ENCODE data around the gene PPP2CA.
A peak's percentile ranks its signal among the peaks of the same experiment; 100 is the strongest.
"Not testable (repeated sequence)": the region's sequence is repeated elsewhere in the genome, so short reads cannot be mapped to it uniquely, and the experiment has no call there.

PPP2CA gene

GRCh38 chr5:134225780-134226440 is at the start of gene PPP2CA:
Gene PPP2CA, minus strand, starts transcription at chr5:134226073. Its CDS starts 212 bp downstream, at chr5:134225861.
- H4K20me1 ChIP-seq = peaks cover 40 to 49% (median 45%) of the 10 kb centered on the region in 11 experiments
- peaks cover 29 to 42% (median 38%) of the 10 kb centered on the region in 10 experiments for H3K4me1 ChIP-seq
- peak within 1 kb of the TSS; percentile 86 to 100 (median 95) for H3K4me2 ChIP-seq
- peak within 1 kb of the TSS; percentile 97 to 100 (median 99) for H3K9ac ChIP-seq
- peaks cover 11 to 34% (median 23%) of the 10 kb centered on the region in 11 experiments for H3K36me3 ChIP-seq
- H3K27ac ChIP-seq = peak within 1 kb of the TSS; percentile 98 to 100 (median 99)
- peak within 1 kb of the TSS; percentile 81 to 100 (median 97) for H3K4me3 ChIP-seq
- no peaks in the 10 kb centered on the region for H3K27me3 ChIP-seq
- TF ChIP-seq Cebpa-rat (IDR thresholded peaks at IDR 0.05) = no peak
- H3K9me3 ChIP-seq (replicated peaks in 1 of 11) = no peaks in the 10 kb centered on the region

- Histone ChIP-seq H3K9me3 (replicated peaks in 1 of 11) (peaks cover 24 to 37% (median 29%) of the 10 kb centered on the region in 11 experiments), H4K20me1 (no peaks in the 10 kb centered on the region), H3K36me3 (peaks cover 0 to 4% (median 0%) of the 10 kb centered on the region in 11 experiments; a peak in 1 of 22 replicates), H3K4me2 (no peak overlapping the region), H3K27ac (no peak overlapping the region), H3K9ac (no peak overlapping the region), H3K4me1 (no peaks in the 10 kb centered on the region), H3K4me3 (no peak overlapping the region), H3K27me3 (no peaks in the 10 kb centered on the region)
- TF ChIP-seq Cebpa-rat (IDR thresholded peaks at IDR 0.05) = no peak
Measured at GRCh38 chr5:134273642-134274395, 47.9 kb upstream of the PPP2CA start.

- no peak for TF ChIP-seq Cebpa-rat (IDR thresholded peaks at IDR 0.05)
- Histone ChIP-seq H4K20me1 (no peaks in the 10 kb centered on the region), H3K27me3 (no peaks in the 10 kb centered on the region)
Measured at GRCh38 chr5:134271059-134271458, 45.2 kb upstream of the PPP2CA start.

GRCh38 chr5:134268919-134269318 is 43.0 kb upstream of the PPP2CA start:
- Histone ChIP-seq H3K9me3 (replicated peaks in 1 of 11) (peaks cover 35 to 45% (median 39%) of the 10 kb centered on the region in 11 experiments), H3K4me3 (no peak overlapping the region), H3K27me3 (no peaks in the 10 kb centered on the region), H3K27ac (no peak overlapping the region), H4K20me1 (no peaks in the 10 kb centered on the region), H3K4me2 (no peak overlapping the region), H3K9ac (no peak overlapping the region), H3K4me1 (no peaks in the 10 kb centered on the region), H3K36me3 (peaks cover 0 to 4% (median 0%) of the 10 kb centered on the region in 11 experiments; a peak in 1 of 22 replicates)
- no peak for TF ChIP-seq Cebpa-rat (IDR thresholded peaks at IDR 0.05)

More at GRCh38 chr5:134271059-134271458, 45.2 kb upstream of the PPP2CA start:
- H3K4me2 ChIP-seq = no peak overlapping the region
- H3K4me1 ChIP-seq = no peaks in the 10 kb centered on the region
- H3K27ac ChIP-seq = no peak overlapping the region
- H3K9ac ChIP-seq = no peak overlapping the region
- H3K36me3 ChIP-seq = peaks cover 0 to 4% (median 0%) of the 10 kb centered on the region in 11 experiments; a peak in 1 of 22 replicates
- no peak overlapping the region for H3K4me3 ChIP-seq
- H3K9me3 ChIP-seq (replicated peaks in 1 of 11) = peaks cover 19 to 28% (median 24%) of the 10 kb centered on the region in 11 experiments

- H4K20me1 ChIP-seq = no peaks in the 10 kb centered on the region
- no peaks in the 10 kb centered on the region for H3K27me3 ChIP-seq
- no peak overlapping the region for H3K9ac ChIP-seq
- H3K4me3 ChIP-seq = no peak overlapping the region
- no peak overlapping the region for H3K4me2 ChIP-seq
- peaks cover 43 to 53% (median 47%) of the 10 kb centered on the region in 11 experiments for H3K9me3 ChIP-seq (replicated peaks in 1 of 11)
- peaks cover 0 to 4% (median 0%) of the 10 kb centered on the region in 11 experiments; a peak in 2 of 22 replicates for H3K36me3 ChIP-seq
- no peak overlapping the region for H3K27ac ChIP-seq
- no peaks in the 10 kb centered on the region for H3K4me1 ChIP-seq
- no peak for TF ChIP-seq Cebpa-rat (IDR thresholded peaks at IDR 0.05)
Measured at GRCh38 chr5:134268019-134268601, 42.2 kb upstream of the PPP2CA start.

GRCh38 chr5:134267366-134268018 is 41.6 kb upstream of the PPP2CA start:
- no peak for TF ChIP-seq Cebpa-rat (IDR thresholded peaks at IDR 0.05)
- Histone ChIP-seq H4K20me1 (no peaks in the 10 kb centered on the region), H3K9me3 (replicated peaks in 1 of 11) (peaks cover 49 to 58% (median 53%) of the 10 kb centered on the region in 11 experiments), H3K4me1 (no peaks in the 10 kb centered on the region), H3K4me2 (no peak overlapping the region), H3K4me3 (no peak overlapping the region), H3K27ac (no peak overlapping the region), H3K36me3 (peaks cover 0 to 4% (median 0%) of the 10 kb centered on the region in 11 experiments; a peak in 2 of 22 replicates), H3K27me3 (no peaks in the 10 kb centered on the region), H3K9ac (no peak overlapping the region)

GRCh38 chr5:134263801-134264200 is 37.9 kb upstream of the PPP2CA start:
- TF ChIP-seq Cebpa-rat (IDR thresholded peaks at IDR 0.05) = no peak
- H3K4me3 ChIP-seq = no peak overlapping the region
- H3K9me3 ChIP-seq (replicated peaks in 1 of 11) = peaks cover 44 to 49% (median 45%) of the 10 kb centered on the region in 11 experiments
- H3K4me2 ChIP-seq = no peak overlapping the region
- H3K9ac ChIP-seq = no peak overlapping the region
- no peaks in the 10 kb centered on the region for H3K27me3 ChIP-seq
- no peak overlapping the region for H3K27ac ChIP-seq
- peaks cover 0 to 4% (median 0%) of the 10 kb centered on the region in 11 experiments; a peak in 1 of 22 replicates for H3K36me3 ChIP-seq
- no peaks in the 10 kb centered on the region for H4K20me1 ChIP-seq
- no peaks in the 10 kb centered on the region for H3K4me1 ChIP-seq

GRCh38 chr5:134262629-134263028 is 36.8 kb upstream of the PPP2CA start:
- not testable (repeated sequence) for H3K36me3 ChIP-seq, H3K4me2 ChIP-seq, H3K9ac ChIP-seq, H4K20me1 ChIP-seq, H3K27me3 ChIP-seq, H3K4me1 ChIP-seq, H3K27ac ChIP-seq
- Histone ChIP-seq H3K4me3 (peak overlapping the region in 1 of 10 experiments; percentile 4; a peak in 1 of 20 replicates), H3K9me3 (replicated peaks in 1 of 11) (peaks cover 44 to 49% (median 45%) of the 10 kb centered on the region in 11 experiments)

Data from BLaER1 treated with 17β-estradiol and CSF1 and Interleukin-3, amounts not matched to agents 10 nM and 100 nM (cell line).